H1 (cell line): ENCODE data around the gene SIRT7.

Source experiments
- EP300 ChIP-seq, 2 experiments: IDR thresholded peaks; 1 replicate in 1 of 2; 2 replicates in 1 of 2; pipeline ENCODE4 v1.6.1; 2011 to 2012; ENCODE audit warnings: low read depth in 2 of 2, low read length in 2 of 2, mild to moderate bottlenecking in 2 of 2, borderline replicate concordance in 1 of 2, inconsistent platforms in 1 of 2, moderate library complexity in 1 of 2
- JUN ChIP-seq: IDR thresholded peaks from 2 replicates; pipeline ENCODE4 v1.6.1; 2011; ENCODE audit warnings: low read depth, mild to moderate bottlenecking, improper control_type of control experiment, low read length
- JUND ChIP-seq: IDR thresholded peaks from 2 replicates; pipeline ENCODE4 v1.6.1; 2011; ENCODE audit warnings: mild to moderate bottlenecking, improper control_type of control experiment, low read length
- SP2 ChIP-seq: IDR thresholded peaks from 2 replicates; pipeline ENCODE4 v1.6.1; 2012; ENCODE audit warnings: mild to moderate bottlenecking, low read length, inconsistent platforms
- TF ChIP-seq, protein P1 (sequence below): IDR thresholded peaks from 2 replicates; pipeline ENCODE4 v1.6.1; 2012; ENCODE audit warnings: low read length, inconsistent platforms
- TF ChIP-seq, protein P2 (sequence below): IDR thresholded peaks from 2 replicates; pipeline ENCODE4 v1.6.1; 2012; ENCODE audit warnings: inconsistent platforms

DNA sequence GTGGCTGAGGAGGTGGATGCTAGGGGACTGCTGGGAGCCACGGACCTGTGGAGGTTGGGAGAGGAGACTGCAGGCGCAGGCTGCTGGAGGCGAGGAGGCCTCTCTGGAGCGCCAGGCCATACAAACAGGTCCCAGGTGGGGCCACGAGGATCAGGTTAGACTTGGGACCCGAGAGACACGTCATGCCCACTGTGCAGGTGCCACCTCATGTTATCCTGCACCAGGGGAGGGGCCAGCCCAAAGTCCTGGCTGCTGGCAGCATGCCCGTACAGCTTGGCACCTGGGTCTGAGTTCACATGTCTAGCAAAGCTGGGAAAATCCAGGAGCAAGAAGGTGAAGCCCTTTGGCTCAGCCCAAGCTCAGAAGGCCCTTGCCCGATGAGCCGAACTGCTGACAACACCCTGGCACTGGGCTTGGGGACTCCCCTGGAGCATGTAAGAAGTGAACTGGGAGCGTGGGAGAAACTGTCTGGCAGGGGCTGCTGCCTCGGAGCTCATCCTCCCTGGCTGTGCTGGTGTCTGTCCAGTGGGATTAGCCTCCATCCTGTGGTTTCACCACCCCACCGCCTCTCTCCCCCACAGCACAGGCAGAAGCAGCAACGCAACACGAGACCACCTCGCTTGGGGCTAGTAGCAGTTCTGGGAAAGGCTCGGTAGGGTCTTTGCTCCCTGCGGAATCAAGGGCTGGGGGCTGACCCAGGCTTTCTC, 52.1 kb downstream of the SIRT7 start:
- TF ChIP-seq, protein P1, sequence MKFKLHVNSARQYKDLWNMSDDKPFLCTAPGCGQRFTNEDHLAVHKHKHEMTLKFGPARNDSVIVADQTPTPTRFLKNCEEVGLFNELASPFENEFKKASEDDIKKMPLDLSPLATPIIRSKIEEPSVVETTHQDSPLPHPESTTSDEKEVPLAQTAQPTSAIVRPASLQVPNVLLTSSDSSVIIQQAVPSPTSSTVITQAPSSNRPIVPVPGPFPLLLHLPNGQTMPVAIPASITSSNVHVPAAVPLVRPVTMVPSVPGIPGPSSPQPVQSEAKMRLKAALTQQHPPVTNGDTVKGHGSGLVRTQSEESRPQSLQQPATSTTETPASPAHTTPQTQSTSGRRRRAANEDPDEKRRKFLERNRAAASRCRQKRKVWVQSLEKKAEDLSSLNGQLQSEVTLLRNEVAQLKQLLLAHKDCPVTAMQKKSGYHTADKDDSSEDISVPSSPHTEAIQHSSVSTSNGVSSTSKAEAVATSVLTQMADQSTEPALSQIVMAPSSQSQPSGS = no peak
- no peak for TF ChIP-seq SP2
- no peak for TF ChIP-seq JUN
- TF ChIP-seq EP300 (IDR thresholded peaks at IDR 0.05; ENCODE audit: borderline replicate concordance in 1 of 2, low read depth in 2 of 2, low read length in 2 of 2) = no peak
- TF ChIP-seq, protein P2, sequence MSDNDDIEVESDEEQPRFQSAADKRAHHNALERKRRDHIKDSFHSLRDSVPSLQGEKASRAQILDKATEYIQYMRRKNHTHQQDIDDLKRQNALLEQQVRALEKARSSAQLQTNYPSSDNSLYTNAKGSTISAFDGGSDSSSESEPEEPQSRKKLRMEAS = no peak
- no peak for TF ChIP-seq JUND
